HG02943 (cell line): ENCODE measurements around the gene VAPA.

Experiments used
- ATAC-seq: cut with Tn5 transposase; IDR thresholded peaks from one replicate; pipeline ENCODE4 v1.9.1; 2021; ENCODE audit warnings: mild to moderate bottlenecking, low read depth, moderate library complexity; ENCODE audit not compliant: unreplicated experiment

Gene VAPA

DNA sequence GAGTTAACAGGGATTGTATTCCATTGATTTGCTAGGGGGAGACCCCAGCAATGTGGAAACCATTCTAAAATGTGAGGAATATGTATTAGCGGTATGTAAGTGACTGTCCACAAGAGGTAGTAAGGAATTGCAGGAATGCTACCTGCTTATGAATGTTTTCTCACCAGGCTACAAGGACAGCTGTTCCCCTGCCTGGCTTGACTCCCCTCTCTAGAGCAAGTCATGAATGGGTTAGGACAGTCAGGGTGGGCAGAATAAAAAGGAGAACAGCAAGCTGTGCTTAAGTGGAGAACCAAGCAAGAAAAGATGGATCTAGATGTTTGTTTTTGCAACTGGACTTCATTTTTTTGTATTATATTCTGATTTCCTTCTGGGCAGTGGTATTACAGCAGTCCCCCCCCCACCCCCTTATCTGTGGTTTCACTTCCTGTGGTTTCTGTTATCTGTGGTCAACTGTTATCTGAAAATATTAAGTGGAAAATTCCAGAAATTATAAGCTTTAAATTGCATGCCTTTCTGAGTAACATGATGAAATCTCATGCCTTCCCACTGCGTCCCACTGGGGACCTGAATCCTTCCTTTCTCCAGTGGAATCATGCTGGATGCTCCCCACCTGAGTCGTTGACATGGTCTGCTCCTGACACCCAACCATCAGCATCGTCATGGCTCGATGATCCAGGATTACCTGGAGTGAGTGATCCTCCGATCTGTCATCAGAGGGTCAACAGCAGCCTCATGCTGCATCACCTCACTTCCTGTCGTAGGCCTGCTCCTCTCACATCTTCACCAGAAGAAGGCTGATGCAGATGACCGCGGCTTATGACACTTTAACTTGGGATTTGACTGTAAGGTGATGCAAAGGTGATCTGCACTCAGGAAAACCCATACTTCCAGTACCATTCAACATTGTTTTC lies 52.2 kb downstream of the VAPA start:
- no peak for ATAC-seq

DNA sequence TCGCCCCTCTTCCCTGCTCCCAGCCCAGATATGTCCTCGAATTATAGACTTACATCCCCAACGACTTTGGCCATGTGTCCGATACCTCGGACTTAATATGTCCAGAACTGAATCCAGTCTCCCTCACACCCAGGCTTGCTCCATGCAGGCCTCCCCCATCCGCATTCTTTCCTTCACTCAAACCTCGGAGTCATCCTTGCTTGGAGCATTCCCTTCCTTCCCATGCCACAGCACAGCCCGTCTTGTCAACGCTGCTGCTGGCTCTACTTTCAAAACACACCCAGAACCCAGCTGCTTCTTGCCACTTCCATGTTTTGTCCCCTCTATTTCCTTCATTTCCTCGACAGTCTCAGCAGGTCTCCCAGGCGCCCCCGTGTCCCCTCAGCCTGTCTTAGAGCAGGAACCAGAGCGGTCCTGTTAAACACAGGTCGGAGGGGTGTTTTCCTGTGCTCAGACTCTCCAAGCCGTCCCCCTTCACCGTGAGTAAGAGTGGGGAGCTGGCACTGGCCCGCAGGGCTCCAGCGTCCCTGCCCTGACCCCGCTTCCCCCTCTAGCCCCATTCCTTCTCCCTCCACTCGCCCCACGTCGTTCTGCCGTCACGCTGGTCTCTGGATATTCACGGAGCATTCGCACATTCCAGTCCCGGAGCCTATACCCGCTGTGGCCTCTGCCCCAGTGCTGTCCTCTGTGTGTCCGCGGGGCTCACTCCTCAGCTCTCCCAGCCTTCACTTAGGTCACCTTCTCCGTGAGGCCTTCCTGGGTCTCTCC lies 54.4 kb downstream of the VAPA start:
- no peak for ATAC-seq

DNA sequence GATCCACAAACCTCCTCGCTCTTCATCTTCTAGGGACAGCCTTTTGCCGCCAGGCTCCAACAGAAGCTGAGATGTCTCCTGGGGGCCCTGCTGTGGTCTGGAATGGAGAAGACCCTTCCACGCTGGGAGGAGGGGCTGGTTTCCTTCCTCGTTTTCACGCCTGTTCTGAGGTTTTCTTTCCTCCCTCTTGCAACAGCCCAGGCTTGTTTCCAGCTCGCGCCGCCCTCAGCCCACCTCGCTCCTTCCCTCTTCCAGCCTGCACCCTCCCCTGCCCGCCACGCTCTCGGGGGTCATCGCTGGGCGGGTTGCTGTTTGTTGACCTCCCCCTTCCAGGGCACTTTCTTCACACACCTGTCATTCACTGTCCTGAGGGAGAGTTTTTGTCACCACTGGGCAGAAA lies 55.4 kb downstream of the VAPA start:
- no peak for ATAC-seq

DNA sequence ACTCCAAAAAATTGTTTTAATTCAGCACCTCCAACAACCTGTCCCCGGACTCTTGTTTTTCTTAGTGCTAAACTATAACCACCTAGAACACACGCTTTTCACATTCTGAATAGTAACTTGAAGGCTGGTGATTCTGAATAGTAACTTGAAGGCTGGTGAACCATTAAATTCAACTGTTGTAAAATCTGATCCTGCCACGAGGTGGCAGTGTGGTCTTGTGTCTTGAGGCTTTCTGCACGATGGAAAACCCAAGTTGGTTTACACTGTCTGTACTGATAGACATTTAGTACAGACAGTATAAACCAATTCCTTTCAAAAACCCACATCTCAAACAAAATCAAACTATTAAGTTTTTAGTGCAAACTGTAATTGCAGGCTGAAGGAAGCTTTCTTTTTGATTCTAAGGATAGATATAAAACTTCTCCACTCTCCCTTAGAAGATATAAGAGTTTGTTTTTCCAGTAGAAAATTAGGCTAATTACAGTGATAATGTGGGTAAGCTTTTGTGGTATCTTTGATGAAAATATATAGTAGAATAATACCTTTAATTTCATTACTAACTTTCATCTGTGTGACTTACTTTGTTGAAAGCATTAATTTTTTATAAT lies 57.6 kb downstream of the VAPA start:
- ATAC-seq: no peak

DNA sequence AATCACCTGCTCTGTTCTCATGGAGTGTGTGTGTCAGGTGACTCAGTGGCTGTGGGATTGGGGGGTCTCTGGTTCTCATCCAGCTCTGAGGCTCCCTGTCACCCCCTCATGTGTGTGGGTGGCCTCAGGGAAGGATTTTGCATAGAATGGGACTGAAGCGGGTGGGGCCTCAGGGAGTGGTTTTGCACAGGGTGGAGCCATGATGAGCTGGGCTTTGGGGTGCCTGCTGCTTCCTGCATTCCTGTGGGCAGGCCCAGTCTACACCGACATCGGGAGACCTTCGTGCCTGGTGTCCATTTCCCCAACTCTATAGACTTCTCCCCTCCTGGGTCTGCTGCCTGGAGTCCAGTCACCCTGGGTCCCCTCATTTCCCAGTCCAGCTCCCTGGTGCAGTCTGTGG lies 59.7 kb downstream of the VAPA start:
- ATAC-seq: no peak

DNA sequence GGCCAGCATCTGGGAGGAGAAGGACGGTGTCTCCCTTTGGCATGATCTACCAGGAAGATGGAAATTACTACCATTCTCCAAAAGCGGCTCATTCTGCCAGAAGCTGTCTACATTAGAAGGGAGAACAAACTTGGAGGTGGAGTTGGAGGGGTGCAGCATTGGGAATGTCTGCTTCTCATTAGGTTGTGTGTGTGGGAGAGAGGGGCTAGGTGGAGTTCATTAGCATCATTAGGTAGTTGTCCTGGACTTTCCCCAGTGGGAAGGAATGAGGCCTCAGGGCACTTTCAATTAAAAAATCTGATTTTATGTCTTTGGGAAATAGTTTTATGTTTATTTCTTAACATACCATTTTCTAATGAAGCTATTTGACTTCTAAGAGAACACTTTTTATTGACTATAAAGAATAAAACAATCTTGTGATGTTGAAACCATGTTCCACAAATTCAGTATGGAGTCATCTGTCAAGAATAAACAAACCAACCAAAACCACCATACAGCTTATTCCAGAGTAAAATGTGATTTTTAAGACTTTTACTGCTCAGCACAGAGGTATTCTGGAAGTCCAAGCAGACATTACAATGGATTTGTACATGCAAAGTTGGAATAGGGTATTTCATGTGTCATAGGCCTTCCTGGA lies 60.6 kb downstream of the VAPA start:
- ATAC-seq: no peak

DNA sequence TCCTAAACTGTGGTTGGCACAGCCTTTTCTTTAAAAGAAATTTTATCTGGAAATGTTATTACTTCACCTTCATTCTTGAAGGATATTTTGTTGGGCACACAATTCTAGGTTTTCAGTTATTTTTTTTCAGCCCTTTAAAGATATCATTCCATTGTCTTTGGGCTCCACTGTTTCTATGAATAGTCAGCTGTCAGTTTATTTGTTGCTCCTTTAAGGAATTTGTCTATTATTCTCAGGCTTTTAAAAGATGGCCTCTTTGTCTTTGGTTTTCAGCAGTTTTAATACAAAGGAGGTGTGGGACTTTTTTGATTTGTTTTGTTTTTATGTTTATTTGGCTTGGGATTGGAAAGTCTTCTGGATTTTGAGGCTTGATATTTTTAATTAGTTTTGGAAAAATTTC lies 61.8 kb downstream of the VAPA start:
- ATAC-seq: no peak

DNA sequence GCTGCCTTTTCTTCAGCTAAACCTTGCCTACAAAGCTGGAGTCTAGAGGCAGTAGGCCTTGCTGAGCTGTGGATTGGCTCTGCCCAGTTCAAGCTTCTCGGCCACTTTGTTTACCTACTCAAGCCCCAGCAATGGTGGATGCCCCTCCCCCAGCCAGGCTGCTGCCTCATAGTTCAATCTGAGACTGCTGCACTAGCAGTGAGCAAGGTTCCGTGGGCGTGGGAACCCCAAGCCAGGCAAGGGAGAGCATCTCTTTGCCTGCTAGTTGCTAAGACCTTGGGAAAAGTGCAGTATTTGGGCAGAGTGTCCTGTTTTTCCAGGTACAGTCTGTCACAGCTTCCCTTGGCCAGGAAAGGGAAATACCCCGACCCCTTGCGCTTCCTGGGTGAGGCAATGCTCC lies 68.9 kb downstream of the VAPA start:
- no peak for ATAC-seq

DNA sequence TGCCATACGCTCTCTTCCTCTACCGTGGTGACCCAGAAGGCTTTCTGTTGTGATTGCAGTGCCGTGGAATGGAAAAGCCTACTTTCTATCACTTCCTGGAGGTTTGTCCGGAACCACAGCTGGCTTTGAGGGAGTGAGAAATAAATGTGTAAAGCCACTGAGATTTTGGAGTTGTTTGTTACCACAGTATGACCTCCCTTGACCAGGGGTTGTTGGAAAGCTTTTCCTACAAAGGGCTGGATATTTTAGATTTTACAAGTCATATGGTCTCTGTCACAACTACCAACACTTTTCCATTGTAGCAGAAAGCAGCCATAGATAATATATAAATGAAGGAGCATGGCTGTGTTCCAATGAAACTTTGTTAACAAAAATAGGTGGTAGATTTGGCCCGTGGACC lies 70.3 kb downstream of the VAPA start:
- no peak for ATAC-seq

DNA sequence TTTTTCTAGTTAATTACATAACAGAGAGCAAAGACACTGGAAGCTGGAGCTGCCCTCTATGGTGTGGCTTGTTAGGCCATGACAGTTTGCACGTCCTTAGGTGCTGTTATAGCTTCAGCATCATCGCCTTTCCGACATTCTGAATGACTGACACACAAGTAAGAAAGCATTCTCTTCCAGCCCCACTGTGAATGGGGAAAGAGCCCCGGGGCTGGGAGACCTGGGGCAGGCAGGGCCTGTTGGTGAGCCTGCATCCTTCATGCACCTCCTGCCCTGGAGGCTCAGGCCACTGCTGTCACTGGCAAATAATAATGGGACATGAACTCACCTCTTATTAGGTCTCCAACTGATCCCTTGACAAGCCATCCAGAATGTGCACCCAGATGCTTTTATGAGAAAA lies 71.8 kb downstream of the VAPA start:
- no peak for ATAC-seq

DNA sequence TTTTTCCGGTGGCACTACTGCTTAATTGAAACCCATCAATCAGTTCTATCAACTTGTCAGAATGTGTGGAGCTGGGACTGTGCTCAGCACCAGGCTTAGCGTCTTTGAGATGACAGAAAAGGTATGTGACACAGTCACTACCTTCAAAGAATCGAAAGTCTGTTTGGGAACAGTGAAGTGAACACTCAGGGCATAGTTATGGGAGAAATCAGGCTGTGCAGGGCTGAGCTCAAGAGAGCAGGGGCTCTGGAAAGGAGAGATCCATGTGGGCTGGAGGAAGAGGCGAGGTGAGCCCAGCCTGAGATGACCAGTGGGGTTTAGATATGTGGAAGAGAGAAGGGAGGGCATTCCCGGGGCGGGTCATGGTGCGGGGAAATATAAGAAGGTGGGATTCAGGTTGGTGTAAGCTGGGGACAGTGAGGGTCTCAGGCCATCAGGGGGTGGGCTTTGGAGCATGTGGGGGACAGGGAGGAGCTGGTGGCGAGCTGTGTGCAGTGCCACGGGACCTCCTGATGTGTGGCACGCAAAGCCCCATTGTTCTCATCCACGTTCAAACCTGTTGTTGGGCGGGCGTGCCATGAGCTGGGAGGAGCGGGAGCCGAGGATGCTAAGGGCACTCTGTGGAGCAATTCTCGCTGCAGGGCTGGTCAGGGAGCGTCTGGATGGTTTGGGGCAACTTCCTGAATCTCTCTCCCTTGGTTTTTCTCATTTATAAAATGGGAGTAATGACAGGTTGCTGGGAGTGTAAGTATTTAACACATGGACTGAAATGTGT lies 72.5 kb downstream of the VAPA start:
- no peak for ATAC-seq

DNA sequence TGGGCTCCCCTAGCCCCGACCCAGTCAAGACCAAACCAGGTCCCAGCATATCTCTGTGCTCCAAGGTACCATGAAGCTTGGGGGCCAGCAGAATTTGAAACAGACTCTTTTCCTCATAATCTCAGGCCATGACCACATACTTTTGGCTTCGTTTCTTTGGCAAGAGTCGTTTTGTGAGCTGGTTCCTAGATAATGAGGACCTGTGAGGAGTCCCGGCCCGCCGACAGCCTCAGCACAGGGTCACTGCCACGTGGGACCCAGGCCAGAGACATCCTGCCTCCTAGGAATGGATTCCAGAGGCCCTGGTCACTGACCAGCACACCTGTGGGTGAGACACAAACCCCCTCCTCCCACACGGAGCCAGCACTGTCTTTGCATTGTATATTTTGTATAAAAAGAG lies 73.5 kb downstream of the VAPA start:
- ATAC-seq: no peak

DNA sequence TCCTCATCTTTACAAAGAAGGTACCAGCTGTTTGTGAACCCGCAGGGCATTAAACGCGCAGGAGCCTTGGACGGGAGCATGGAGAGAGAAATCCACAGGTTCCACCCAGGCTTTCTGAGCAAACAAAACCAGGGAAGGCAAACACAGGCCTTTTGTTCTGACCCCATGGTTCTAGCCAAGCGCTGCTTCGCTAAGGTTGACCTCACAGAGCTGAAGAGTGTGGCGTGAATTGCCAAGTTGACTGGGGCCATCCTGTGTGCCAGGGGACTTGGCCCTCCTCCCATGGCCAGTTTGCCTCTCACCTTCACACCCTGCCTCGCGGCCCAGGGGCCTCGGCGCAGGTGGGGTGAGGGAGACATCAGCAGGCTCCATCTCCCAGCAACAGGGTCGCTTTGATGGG lies 74.1 kb downstream of the VAPA start:
- no peak for ATAC-seq

DNA sequence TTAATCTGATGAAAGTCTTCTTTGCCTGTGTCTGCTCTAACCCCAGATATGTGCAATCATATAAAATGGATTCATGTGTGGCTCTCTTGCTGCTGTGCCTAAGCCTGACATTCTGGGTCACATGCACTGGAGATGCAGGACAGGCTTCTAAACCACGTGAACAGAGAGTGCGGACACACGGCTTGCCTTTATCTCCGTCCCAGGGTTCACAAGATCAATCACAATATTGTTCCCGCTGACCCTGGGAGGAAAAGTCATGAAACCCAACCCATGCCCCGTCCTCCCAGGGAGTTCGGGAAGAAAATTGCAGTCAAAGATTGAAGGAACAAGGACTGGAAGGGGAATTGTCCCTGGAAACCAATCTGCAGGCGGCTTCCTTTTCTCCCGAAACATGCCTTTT lies 74.8 kb downstream of the VAPA start:
- ATAC-seq: no peak

DNA sequence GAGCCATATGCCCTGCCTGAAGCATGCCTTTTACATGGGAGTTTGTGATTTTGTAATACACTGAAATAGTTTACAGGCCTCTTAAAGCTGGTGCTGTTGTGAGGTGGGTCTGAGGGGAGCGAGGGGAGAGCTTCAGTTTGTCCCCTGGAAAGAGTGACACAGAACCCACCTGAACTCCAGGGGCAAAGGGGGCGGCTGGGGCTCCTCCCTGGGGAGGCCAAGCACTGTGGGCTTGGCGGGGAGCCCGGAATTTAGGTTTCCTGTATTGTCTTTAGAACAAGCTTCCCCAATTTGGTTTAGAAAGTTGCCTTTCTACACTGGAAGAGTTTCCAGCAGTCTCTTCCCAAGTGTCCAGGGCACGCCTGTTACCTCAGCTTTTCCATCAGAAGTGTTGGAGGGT lies 75.7 kb downstream of the VAPA start:
- ATAC-seq: no peak

DNA sequence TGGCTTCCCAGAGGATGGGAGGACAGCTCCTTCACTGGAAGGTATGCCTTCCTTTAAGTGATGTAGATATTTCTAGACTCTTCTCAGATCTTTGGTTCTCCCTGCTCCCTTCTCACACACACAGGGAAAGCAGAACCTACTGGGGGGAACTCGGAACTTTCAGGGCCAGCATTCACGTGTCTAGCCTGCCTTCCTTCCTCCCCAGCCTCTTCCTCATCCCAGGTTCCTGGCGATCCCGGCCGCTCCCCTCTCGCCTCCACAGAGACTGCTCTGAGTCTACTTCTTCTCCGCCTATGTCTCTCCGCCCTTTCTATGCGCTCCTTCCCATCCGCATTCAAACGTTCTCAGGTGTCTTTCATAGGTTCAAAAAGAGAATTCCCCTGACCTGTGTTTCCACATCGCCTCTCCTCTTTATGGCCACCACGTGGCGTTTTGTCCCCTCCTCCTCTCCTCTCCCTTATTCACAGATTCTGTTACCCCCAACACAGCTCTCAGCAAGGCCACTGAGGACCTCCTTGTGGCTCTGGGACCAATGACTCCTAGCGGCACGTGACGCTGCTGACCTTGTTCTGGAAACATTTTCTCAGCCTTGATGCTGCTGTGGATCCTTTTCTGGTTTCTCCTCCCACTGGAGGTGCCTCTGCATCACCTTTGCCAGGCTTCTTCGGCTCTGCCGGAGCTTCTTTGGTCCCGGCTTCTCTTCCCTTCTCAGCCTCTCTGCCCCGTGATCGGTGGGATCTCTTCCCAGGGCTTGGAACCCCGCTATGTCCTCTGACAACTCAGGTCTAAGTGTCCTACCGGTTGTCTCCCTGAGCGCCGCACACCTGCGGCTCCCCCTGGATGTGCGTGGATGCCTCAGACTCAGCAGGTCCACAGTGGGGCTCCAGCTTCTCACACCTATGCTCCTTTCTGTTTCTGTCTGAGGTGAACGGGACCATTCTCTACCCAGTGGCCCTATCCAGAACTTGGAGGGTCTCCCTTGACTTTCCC lies 77.5 kb downstream of the VAPA start:
- no peak for ATAC-seq

DNA sequence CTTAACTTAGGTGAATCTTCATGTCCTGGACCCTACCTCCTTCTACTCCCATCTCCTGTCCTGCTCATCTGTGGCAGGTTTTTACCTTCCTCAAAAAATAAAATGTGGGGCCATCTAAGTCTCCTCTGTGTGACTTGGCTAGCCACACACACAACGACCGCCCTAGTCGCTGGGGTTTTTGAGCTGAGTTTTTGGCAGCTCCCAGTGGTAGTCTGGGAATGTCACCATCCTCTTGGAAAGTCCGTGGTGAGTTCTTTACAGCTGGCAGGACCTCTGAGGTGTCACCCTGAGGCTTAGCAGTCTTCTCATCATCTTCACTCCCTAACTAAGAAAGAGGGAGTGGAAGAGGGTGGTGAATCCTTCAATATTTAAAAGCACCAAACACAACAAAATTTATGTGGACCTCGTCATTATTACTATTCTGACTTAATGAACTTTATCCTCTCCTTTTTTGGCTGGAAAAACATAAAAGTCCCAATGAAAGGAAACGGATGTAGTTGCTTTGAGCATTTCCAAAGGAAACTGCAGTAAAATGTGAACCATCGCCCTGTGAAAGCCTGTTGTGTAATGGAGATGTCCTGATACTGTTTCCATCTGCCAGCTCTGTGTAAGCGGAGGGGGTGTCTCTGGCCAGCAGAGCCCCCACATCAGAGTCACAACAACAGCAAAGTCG lies 78.6 kb downstream of the VAPA start:
- ATAC-seq: no peak

DNA sequence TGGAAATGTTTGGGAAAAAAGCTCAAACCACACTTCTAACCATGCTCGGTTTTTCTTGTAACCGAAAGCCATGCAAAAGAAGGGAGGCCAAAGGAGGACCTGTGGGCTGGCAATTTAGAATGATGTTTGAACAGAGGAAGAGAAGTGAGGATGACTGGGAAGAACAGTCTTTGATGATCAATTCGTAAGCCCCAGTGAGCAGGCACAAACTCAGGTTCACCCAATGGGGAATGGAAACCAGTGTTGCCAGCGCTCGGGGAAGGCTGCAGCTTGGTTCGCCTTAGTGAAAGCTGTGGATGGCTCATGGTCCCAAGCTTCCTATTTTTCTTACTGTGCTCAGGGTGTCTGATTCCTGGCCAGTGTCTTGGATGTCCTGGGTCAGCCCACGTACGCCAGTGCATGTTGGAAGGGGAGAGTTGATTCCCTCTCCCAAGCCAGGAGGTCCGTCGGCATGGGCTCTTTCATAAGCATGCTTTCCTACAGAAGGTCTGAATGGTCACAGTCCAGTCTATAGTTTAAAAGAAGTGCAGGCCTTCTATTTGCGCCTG lies 79.2 kb downstream of the VAPA start:
- ATAC-seq: no peak
